KOPT-K1 (cell line): Measurements from ENCODE around the gene WDR1.
"Not testable (repeated sequence)": the region's sequence is repeated elsewhere in the genome, so short reads cannot be mapped to it uniquely, and the experiment has no call there.

ENCODE experiments used
- H3K27ac ChIP-seq: fragments of 200-600 bp; sonication (generic); 2 replicates; pipeline ENCODE4 v1.5.1; 2016; ENCODE audit warnings: antibody characterized with exemption, mild to moderate bottlenecking, low read depth, low read length; ENCODE audit not compliant: poor library complexity, severe bottlenecking
- H3K36me3 ChIP-seq: fragments of 200-600 bp; sonication (generic); 2 replicates; pipeline ENCODE4 v1.5.1; 2017; ENCODE audit warnings: antibody characterized with exemption, mild to moderate bottlenecking, low read length, moderate library complexity; ENCODE audit not compliant: insufficient read depth
- H3K9me3 ChIP-seq: fragments of 200-600 bp; sonication (generic); 2 replicates; pipeline ENCODE4 v1.5.1; 2017; ENCODE audit warnings: antibody characterized with exemption, low read length, mild to moderate bottlenecking; ENCODE audit not compliant: insufficient read depth, poor library complexity, severe bottlenecking

WDR1 gene

GRCh38 chr4:10144479-10144878 lies 27.9 kb upstream of the WDR1 start:
- Histone ChIP-seq H3K9me3 (no peaks in the 10 kb centered on the region), H3K36me3 (no peaks in the 10 kb centered on the region)

GRCh38 chr4:10143171-10143570 lies 26.6 kb upstream of the WDR1 start:
- no peaks in the 10 kb centered on the region for H3K9me3 ChIP-seq
- no peak overlapping the region for H3K27ac ChIP-seq
- no peaks in the 10 kb centered on the region for H3K36me3 ChIP-seq

More at GRCh38 chr4:10144479-10144878, 27.9 kb upstream of the WDR1 start:
- no peak overlapping the region for H3K27ac ChIP-seq

GRCh38 chr4:10140866-10141759 lies 24.5 kb upstream of the WDR1 start:
- no peak overlapping the region for H3K27ac ChIP-seq
- no peaks in the 10 kb centered on the region for H3K36me3 ChIP-seq
- no peaks in the 10 kb centered on the region for H3K9me3 ChIP-seq

DNA sequence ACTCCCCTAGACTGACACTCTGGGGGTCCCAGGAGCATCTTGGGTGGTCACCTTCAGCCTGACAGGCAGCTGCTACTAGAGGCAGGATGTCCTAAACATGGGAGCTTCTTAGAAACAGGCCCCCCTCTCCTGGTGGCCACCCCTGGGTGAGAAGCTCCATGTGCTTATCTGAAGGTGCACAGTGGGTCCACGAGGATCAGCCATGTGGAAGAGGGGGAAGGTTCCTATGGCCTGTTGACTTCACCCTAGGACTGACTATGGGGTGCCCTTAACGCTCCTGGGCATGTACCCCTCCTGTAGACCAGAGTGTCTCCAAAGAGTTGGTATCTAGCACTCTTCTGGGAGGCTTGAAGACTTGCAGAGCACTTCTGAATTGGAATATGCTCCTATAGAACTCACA lies 22.9 kb upstream of the WDR1 start:
- H3K27ac ChIP-seq, result no peak overlapping the region
- no peaks in the 10 kb centered on the region for H3K36me3 ChIP-seq
- H3K9me3 ChIP-seq, result no peaks in the 10 kb centered on the region

DNA sequence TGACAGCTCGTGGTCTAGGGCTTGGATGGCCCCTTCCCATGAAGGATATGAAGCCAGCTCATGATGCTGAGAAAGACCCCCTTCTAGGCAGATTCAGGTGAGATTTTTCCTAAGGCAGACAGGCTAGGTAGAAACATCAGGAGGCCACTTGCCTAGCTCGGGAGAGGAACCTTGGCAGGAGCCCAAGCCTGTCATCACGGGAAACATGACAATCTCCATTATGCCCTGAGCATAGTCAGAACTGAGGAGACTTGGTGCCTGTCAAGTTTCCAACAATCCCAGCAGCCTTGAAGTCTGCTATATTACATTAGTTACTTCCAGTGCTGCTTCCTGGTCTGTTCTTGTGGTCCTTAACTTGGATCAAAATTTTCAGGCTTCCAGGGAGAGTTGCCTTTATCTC lies 18.7 kb upstream of the WDR1 start:
- no peaks in the 10 kb centered on the region for H3K36me3 ChIP-seq
- H3K27ac ChIP-seq, result no peak overlapping the region
- no peaks in the 10 kb centered on the region for H3K9me3 ChIP-seq

- no peaks in the 10 kb centered on the region for H3K9me3 ChIP-seq
- no peaks in the 10 kb centered on the region for H3K36me3 ChIP-seq
- no peak overlapping the region for H3K27ac ChIP-seq
Measured at GRCh38 chr4:10134141-10134540, 17.5 kb upstream of the WDR1 start.

- Histone ChIP-seq H3K27ac (no peak overlapping the region), H3K9me3 (no peaks in the 10 kb centered on the region)
Measured at GRCh38 chr4:10131202-10131601, 14.6 kb upstream of the WDR1 start.

GRCh38 chr4:10130178-10130888 lies 13.7 kb upstream of the WDR1 start:
- Histone ChIP-seq H3K36me3 (no peaks in the 10 kb centered on the region), H3K9me3 (no peaks in the 10 kb centered on the region), H3K27ac (no peak overlapping the region)

More at GRCh38 chr4:10131202-10131601, 14.6 kb upstream of the WDR1 start:
- no peaks in the 10 kb centered on the region for H3K36me3 ChIP-seq

- Histone ChIP-seq H3K36me3 (no peaks in the 10 kb centered on the region), H3K27ac (no peak overlapping the region), H3K9me3 (no peaks in the 10 kb centered on the region)
Measured at GRCh38 chr4:10129196-10130177, 12.9 kb upstream of the WDR1 start.

- Histone ChIP-seq H3K9me3 (no peaks in the 10 kb centered on the region), H3K36me3 (no peaks in the 10 kb centered on the region), H3K27ac (no peak overlapping the region)
Measured at GRCh38 chr4:10128761-10129160, 12.2 kb upstream of the WDR1 start.

DNA sequence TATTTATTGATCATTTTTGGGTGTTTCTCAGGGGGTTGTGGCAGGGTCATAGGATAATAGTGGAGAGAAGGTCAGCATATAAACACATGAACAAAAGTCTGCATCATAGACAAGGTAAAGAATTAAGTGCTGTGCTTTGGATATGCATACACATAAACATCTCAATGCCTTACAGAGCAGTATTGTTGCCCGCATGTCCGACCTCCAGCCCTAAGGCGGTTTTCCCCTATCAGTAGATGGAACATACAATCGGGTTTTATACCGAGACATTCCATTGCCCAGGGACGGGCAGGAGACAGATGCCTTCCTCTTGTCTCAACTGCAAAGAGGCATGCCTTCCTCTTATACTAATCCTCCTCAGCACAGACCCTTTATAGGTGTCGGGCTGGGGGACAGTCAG lies 10.9 kb upstream of the WDR1 start:
- not testable (repeated sequence) for H3K27ac ChIP-seq

GRCh38 chr4:10124167-10124930 lies 7.8 kb upstream of the WDR1 start:
- H3K27ac ChIP-seq, result peak overlapping the region; percentile 65
- no peaks in the 10 kb centered on the region for H3K9me3 ChIP-seq
- no peaks in the 10 kb centered on the region for H3K36me3 ChIP-seq

More for the DNA sequence above, 10.9 kb upstream of the WDR1 start:
- H3K36me3 ChIP-seq, H3K9me3 ChIP-seq: not testable (repeated sequence)

DNA sequence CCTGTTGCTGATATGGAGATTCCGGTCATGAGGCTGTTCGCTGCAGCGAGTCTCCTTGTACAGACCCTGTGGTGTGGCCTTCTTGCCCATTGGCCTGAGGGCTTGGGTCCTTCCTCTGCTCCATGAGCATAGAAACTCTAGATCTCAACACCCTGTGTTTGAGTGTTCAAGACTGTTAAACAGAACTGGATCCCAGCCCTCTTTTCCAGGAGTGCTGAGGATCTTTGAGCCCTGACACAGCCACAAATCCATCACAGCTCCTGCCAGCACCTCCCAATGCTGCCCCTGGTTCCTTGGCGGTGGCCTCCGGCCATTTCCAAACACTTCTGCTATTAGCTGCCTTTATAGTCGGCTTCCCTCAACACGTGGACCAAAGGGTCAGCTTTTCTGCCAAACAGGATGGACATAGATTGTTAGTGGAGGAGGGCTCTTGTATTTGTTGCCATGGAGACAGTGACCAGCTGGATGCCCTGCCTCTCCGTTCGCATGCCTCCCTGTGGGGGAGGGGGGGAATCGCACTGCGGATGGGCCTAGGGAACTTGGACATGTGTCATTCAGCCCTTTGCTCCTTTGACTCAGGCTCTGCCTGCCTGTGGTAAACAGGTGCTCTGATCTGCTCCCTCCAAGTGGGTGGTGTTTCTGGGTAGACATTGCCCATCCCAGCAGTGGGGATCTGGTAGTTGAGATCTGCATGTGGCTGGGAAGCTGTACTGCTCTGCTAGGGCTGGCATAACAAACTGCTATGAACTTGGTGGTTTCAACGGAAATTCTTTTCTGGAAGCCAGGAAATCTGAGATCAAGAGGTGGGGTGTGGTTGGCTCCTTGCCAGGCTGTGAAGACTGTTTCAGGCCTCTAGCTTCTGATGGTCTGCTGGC lies 6.9 kb upstream of the WDR1 start:
- Histone ChIP-seq H3K36me3 (no peaks in the 10 kb centered on the region), H3K27ac (peak overlapping the region; percentile 65), H3K9me3 (no peaks in the 10 kb centered on the region)
